GM12878 (cell line): ENCODE data around the gene RECQL5. TPM values are rescaled to one million over a fixed set of nuclear protein-coding genes. Genes with fewer than 3 reads are reported as not detected.

Source experiments
- ATAC-seq: fragments of 200-7000 bp; cut with Tn5 transposase; 3 replicates; pipeline ENCODE4 v1.9.1; 2020; ENCODE audit warnings: mild to moderate bottlenecking, moderate library complexity
- BruUV-seq: library from RNA; stranded (reverse); fragments of 400-500 nt; replicated peaks from 2 replicates; lab custom pipeline; 2021; lab: Mats Ljungman, UMichigan
- CTCF ChIA-PET: fragments of 300-600 bp; sonication (Branson Sonifier 250); formaldehyde crosslinking; extraction: SDS; loops from one replicate; lab custom pipeline; 2021; ENCODE audit warnings: inconsistent platforms; lab: Yijun Ruan, JAX
- POLR2A ChIA-PET: fragments of 350-600 bp; formaldehyde crosslinking; extraction: SDS; loops from one replicate; lab custom pipeline; 2021; ENCODE audit warnings: inconsistent platforms; lab: Charles Lee
- RAD21 ChIA-PET: fragments of 300-600 bp; sonication (Branson Sonifier 250); formaldehyde crosslinking; loops from one replicate; lab custom pipeline; 2023; ENCODE audit warnings: antibody characterized with exemption; ENCODE audit not compliant: unreplicated experiment; lab: Charles Lee
- SMC1A ChIA-PET: fragments of 300-600 bp; sonication (Branson Sonifier 250); formaldehyde crosslinking; loops from one replicate; lab custom pipeline; 2023; ENCODE audit not compliant: unreplicated experiment, uncharacterized antibody; lab: Charles Lee
- DNase-seq: peaks from one replicate; pipeline ENCODE4 v3.0.0-alpha.2; 2011; ENCODE audit warnings: low read depth, low spot score
- FAIRE-seq: peaks from 3 replicates; lab custom pipeline; 2011; peaks lifted over from hg19 to GRCh38; lab: Jason Lieb, UNC
- H2AFZ ChIP-seq: 2 replicates; pipeline ENCODE4 v1.6.0; 2011; ENCODE audit warnings: low read depth, low read length, control low read depth; ENCODE audit not compliant: control insufficient read depth
- H3K27ac ChIP-seq: 2 replicates; pipeline ENCODE4 v1.5.1; 2011; ENCODE audit warnings: control low read depth; ENCODE audit not compliant: control insufficient read depth, insufficient read depth
- H3K27me3 ChIP-seq, 2 experiments: replicated peaks in 1 of 2; 2 replicates each; pipeline versions ENCODE4 v1.6.0 to v1.6.1; 2011; ENCODE audit warnings: low read length in 1 of 2; ENCODE audit not compliant: control insufficient read depth in 2 of 2, insufficient read depth in 2 of 2
- H3K36me3 ChIP-seq, 2 experiments: 2 replicates each; pipeline ENCODE4 v1.5.1; 2011; ENCODE audit warnings: low read length in 1 of 2; ENCODE audit not compliant: control insufficient read depth in 2 of 2, insufficient read depth in 2 of 2
- H3K4me1 ChIP-seq: 2 replicates; pipeline ENCODE4 v1.6.1; 2011; ENCODE audit warnings: mild to moderate bottlenecking, low read length, moderate library complexity, mixed read lengths; ENCODE audit not compliant: control insufficient read depth, insufficient read depth
- H3K4me2 ChIP-seq: 2 replicates; pipeline ENCODE4 v1.6.0; 2011; ENCODE audit warnings: control low read depth; ENCODE audit not compliant: control insufficient read depth, insufficient read depth
- H3K4me3 ChIP-seq: fragments of 200-600 bp; sonication (generic); 2 replicates; pipeline ENCODE4 v1.5.1; 2016
- H3K79me2 ChIP-seq: 2 replicates; pipeline ENCODE4 v1.6.0; 2011; ENCODE audit warnings: low read length; ENCODE audit not compliant: control insufficient read depth, insufficient read depth
- H3K9ac ChIP-seq: 2 replicates; pipeline ENCODE4 v1.8.0; 2011; ENCODE audit warnings: low read length, control low read depth, mixed read lengths; ENCODE audit not compliant: control insufficient read depth, insufficient read depth
- H3K9me3 ChIP-seq: replicated peaks from 3 replicates; pipeline ENCODE4 v1.5.1; 2011; ENCODE audit warnings: mild to moderate bottlenecking, low read length; ENCODE audit not compliant: control insufficient read depth, insufficient read depth
- H4K20me1 ChIP-seq: 2 replicates; pipeline ENCODE4 v1.6.0; 2011; ENCODE audit not compliant: control insufficient read depth, insufficient read depth
- KLF5 ChIP-seq: fragments of 450-650 bp; IDR thresholded peaks from 2 replicates; pipeline ENCODE4 v1.6.1; 2014; ENCODE audit warnings: mild to moderate bottlenecking; ENCODE audit not compliant: partially characterized antibody
- NFYB ChIP-seq: IDR thresholded peaks from 2 replicates; pipeline ENCODE4 v1.6.1; 2011; ENCODE audit warnings: low read depth, mild to moderate bottlenecking, low read length, improper control_type of control experiment, moderate library complexity; ENCODE audit not compliant: insufficient read depth
- PML ChIP-seq: IDR thresholded peaks from 2 replicates; pipeline ENCODE4 v1.6.1; 2012; ENCODE audit warnings: low read length, inconsistent platforms
- RCOR1 ChIP-seq: conservative IDR thresholded peaks from 2 replicates; pipeline ENCODE4 v1.6.1; 2012; ENCODE audit warnings: low read depth, low read length, improper control_type of control experiment
- SP1 ChIP-seq: IDR thresholded peaks from one replicate; pipeline ENCODE4 v1.6.1; 2011; ENCODE audit warnings: low read depth, low read length
- WRNIP1 ChIP-seq: IDR thresholded peaks from 2 replicates; pipeline ENCODE4 v1.6.1; 2011; ENCODE audit warnings: low read depth, low read length, improper control_type of control experiment, borderline replicate concordance
- WGBS: methylation state at CpG from one replicate; pipeline ENCODE4 v1.1.6; 2016; ENCODE audit warnings: low lambda C conversion rate; ENCODE audit not compliant: insufficient replicate concordance, insufficient coverage; ENCODE audit errors: missing lambda C conversion rate; 5-methylcytosine and 5-hydroxymethylcytosine counted together
- in situ Hi-C: fragments of 300-500 bp; cut with MboI; formaldehyde crosslinking; loops from 9 replicates; pipeline ENCODE4 v1.14.3; 2018; ENCODE audit warnings: mixed read lengths
- intact Hi-C: fragments of 100-400 bp; cut with micrococcal nuclease; formaldehyde crosslinking; loops from one replicate; pipeline ENCODE4 v1.14.2; 2022; ENCODE audit not compliant: unreplicated experiment
- polyA plus RNA-seq, 11 experiments: library from polyadenylated mRNA; depleted of rRNA in 4 of 11; unstranded in 6 of 11; stranded (reverse) in 5 of 11; fragments of >200 nt; fragmentation: Nextera tagmentation in 4 of 11; fragmentation: Illumina TruSeq in 1 of 11; extraction: Ambion mirVana in 4 of 11; extraction: Trizol in 1 of 11; gene quantifications; 1 replicate in 1 of 11; 2 replicates in 10 of 11; pipeline versions ENCODE4 v1.2.1 to v1.2.3, GENCODE V29; 2011 to 2016; ENCODE audit warnings: inconsistent platforms in 2 of 11, missing spikeins in 2 of 11, low read depth in 1 of 11
- total RNA-seq, 4 experiments: library from RNA; depleted of rRNA in 3 of 4; stranded (reverse); fragments of >200 nt in 3 of 4; fragmentation: Illumina TruSeq in 1 of 4; extraction: Trizol in 1 of 4; gene quantifications; 2 replicates each; pipeline versions ENCODE4 v1.2.1 to v1.2.3, GENCODE V29; 2013 to 2021
- TF ChIP-seq, protein P1 (sequence below): fragments of 450-650 bp; conservative IDR thresholded peaks from 2 replicates; pipeline ENCODE4 v1.6.1; 2017; ENCODE audit warnings: mild to moderate bottlenecking, moderate library complexity
- TF ChIP-seq, protein P2 (sequence below): IDR thresholded peaks from 2 replicates; pipeline ENCODE4 v1.6.1; 2011; ENCODE audit warnings: borderline replicate concordance, low read depth, mild to moderate bottlenecking, moderate library complexity, low read length; ENCODE audit not compliant: insufficient read depth, poor library complexity, severe bottlenecking
- TF ChIP-seq, protein P3 (sequence below): fragments of 450-650 bp; IDR thresholded peaks from 2 replicates; pipeline ENCODE4 v1.6.1; 2017; ENCODE audit warnings: antibody characterized with exemption, mild to moderate bottlenecking, moderate library complexity
- TF ChIP-seq, protein P4 (sequence below): IDR thresholded peaks from 2 replicates; pipeline ENCODE4 v1.6.1; 2012; ENCODE audit warnings: improper control_type of control experiment, low read depth, low read length; ENCODE audit not compliant: insufficient replicate concordance

Gene RECQL5
- total and polyA plus RNA-seq, 10 of the 15 experiments (the other 5 are each of a cell fraction or from before 2014, with no cell fraction given) = 3.6 to 30.6 (median 20.1) TPM

DNA sequence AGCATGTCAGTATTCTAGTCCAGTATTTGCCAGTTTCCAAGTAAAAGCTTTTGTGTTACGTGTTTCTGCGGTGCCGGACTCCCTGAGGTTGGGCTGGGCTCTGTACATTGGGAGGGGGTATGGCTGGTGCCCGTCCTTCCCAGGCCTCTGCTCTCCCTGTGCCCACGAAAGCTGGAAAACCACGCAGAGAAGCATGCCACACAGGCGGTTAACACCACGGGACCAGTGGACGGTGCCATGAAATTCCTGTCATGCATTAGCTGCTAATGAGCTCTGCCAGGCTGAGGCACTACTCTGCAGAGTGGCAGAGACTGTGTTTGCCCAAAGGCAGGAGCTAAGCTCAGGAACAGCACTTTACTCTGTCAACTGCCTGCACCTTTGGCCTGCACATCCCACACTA lies 25.6 kb downstream of the RECQL5 start (continued):
- TF ChIP-seq KLF5 (no peak), WRNIP1 (no peak), NFYB (no peak), PML (no peak), RCOR1 (no peak), SP1 (no peak)
- TF ChIP-seq, protein P1, sequence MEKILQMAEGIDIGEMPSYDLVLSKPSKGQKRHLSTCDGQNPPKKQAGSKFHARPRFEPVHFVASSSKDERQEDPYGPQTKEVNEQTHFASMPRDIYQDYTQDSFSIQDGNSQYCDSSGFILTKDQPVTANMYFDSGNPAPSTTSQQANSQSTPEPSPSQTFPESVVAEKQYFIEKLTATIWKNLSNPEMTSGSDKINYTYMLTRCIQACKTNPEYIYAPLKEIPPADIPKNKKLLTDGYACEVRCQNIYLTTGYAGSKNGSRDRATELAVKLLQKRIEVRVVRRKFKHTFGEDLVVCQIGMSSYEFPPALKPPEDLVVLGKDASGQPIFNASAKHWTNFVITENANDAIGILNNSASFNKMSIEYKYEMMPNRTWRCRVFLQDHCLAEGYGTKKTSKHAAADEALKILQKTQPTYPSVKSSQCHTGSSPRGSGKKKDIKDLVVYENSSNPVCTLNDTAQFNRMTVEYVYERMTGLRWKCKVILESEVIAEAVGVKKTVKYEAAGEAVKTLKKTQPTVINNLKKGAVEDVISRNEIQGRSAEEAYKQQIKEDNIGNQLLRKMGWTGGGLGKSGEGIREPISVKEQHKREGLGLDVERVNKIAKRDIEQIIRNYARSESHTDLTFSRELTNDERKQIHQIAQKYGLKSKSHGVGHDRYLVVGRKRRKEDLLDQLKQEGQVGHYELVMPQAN = no peak
- TF ChIP-seq, protein P2, sequence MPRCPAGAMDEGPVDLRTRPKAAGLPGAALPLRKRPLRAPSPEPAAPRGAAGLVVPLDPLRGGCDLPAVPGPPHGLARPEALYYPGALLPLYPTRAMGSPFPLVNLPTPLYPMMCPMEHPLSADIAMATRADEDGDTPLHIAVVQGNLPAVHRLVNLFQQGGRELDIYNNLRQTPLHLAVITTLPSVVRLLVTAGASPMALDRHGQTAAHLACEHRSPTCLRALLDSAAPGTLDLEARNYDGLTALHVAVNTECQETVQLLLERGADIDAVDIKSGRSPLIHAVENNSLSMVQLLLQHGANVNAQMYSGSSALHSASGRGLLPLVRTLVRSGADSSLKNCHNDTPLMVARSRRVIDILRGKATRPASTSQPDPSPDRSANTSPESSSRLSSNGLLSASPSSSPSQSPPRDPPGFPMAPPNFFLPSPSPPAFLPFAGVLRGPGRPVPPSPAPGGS = no peak
- TF ChIP-seq, all 136 proteins: peak for 0

DNA sequence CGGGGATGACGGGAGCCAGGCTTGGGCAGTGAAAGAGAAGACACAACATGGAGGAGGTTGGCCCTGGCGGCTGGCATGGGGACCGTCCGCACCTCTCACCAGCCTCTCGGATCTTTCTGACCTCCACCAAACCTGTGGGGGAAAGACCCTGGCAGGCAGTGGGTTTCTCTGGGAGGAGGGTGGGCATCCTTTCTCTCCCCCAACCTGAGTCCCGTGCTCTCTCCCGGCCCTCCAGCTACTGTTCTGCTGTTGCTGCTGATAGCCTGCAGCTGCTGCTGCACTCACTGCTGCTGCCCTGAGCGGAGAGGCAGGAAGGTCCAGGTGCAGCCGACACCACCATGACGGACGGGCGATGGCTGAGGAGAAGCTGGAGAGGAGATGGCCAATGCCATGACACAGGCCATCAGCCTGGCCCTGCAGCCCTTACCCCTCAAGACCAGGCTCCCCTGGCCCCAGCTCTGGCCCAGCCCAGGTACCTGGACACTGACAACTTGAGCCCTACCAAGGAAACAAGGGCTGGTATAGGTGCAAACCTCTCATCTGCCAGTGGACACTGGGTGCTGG lies 26.3 kb downstream of the RECQL5 start:
- H3K9ac ChIP-seq = no peak overlapping the region
- in situ Hi-C loops (no loop called here), intact Hi-C loops (no loop called here)
- H3K4me3 ChIP-seq = no peak overlapping the region
- CTCF ChIA-PET = interaction anchor here (0.5 to 10.0 kb wide), 5 partner anchors 8 to 107 kb away, joined by 4 to 89 read pairs (median 4); partner anchors contain the start of gene SMIM5
- no peaks in the 10 kb centered on the region for H3K79me2 ChIP-seq
- H3K27me3 ChIP-seq = no peaks in the 10 kb centered on the region
- WGBS = 94% methylated on average over 13 of the region's 13 CpGs
- RAD21 ChIA-PET = no interaction called here
- peaks cover 6% of the 10 kb centered on the region for H3K4me1 ChIP-seq
- no peak overlapping the region for H3K27ac ChIP-seq
- H3K9me3 ChIP-seq = no peaks in the 10 kb centered on the region
- no peaks in the 10 kb centered on the region; the same call in 1 of the 2 replicates for H4K20me1 ChIP-seq
- H2AFZ ChIP-seq = no peak overlapping the region
- no peak overlapping the region for H3K4me2 ChIP-seq
- SMC1A ChIA-PET = no interaction called here
- DNase-seq (no peak), FAIRE-seq (no peak), ATAC-seq (no peak)
- POLR2A ChIA-PET = no interaction called here
- H3K36me3 ChIP-seq = peaks cover 3 to 5% of the 10 kb centered on the region in 2 experiments; a peak in 3 of 4 replicates
- no TSS peak for BruUV-seq
- TF ChIP-seq, protein P3, sequence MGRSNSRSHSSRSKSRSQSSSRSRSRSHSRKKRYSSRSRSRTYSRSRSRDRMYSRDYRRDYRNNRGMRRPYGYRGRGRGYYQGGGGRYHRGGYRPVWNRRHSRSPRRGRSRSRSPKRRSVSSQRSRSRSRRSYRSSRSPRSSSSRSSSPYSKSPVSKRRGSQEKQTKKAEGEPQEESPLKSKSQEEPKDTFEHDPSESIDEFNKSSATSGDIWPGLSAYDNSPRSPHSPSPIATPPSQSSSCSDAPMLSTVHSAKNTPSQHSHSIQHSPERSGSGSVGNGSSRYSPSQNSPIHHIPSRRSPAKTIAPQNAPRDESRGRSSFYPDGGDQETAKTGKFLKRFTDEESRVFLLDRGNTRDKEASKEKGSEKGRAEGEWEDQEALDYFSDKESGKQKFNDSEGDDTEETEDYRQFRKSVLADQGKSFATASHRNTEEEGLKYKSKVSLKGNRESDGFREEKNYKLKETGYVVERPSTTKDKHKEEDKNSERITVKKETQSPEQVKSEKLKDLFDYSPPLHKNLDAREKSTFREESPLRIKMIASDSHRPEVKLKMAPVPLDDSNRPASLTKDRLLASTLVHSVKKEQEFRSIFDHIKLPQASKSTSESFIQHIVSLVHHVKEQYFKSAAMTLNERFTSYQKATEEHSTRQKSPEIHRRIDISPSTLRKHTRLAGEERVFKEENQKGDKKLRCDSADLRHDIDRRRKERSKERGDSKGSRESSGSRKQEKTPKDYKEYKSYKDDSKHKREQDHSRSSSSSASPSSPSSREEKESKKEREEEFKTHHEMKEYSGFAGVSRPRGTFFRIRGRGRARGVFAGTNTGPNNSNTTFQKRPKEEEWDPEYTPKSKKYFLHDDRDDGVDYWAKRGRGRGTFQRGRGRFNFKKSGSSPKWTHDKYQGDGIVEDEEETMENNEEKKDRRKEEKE = no peak
- TF ChIP-seq, protein P4, sequence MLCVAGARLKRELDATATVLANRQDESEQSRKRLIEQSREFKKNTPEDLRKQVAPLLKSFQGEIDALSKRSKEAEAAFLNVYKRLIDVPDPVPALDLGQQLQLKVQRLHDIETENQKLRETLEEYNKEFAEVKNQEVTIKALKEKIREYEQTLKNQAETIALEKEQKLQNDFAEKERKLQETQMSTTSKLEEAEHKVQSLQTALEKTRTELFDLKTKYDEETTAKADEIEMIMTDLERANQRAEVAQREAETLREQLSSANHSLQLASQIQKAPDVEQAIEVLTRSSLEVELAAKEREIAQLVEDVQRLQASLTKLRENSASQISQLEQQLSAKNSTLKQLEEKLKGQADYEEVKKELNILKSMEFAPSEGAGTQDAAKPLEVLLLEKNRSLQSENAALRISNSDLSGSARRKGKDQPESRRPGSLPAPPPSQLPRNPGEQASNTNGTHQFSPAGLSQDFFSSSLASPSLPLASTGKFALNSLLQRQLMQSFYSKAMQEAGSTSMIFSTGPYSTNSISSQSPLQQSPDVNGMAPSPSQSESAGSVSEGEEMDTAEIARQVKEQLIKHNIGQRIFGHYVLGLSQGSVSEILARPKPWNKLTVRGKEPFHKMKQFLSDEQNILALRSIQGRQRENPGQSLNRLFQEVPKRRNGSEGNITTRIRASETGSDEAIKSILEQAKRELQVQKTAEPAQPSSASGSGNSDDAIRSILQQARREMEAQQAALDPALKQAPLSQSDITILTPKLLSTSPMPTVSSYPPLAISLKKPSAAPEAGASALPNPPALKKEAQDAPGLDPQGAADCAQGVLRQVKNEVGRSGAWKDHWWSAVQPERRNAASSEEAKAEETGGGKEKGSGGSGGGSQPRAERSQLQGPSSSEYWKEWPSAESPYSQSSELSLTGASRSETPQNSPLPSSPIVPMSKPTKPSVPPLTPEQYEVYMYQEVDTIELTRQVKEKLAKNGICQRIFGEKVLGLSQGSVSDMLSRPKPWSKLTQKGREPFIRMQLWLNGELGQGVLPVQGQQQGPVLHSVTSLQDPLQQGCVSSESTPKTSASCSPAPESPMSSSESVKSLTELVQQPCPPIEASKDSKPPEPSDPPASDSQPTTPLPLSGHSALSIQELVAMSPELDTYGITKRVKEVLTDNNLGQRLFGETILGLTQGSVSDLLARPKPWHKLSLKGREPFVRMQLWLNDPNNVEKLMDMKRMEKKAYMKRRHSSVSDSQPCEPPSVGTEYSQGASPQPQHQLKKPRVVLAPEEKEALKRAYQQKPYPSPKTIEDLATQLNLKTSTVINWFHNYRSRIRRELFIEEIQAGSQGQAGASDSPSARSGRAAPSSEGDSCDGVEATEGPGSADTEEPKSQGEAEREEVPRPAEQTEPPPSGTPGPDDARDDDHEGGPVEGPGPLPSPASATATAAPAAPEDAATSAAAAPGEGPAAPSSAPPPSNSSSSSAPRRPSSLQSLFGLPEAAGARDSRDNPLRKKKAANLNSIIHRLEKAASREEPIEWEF = no peak
